HTR-8/SVneo (cell line): ENCODE results near the gene RBM33.
"Not testable (repeated sequence)": the region's sequence is repeated elsewhere in the genome, so short reads cannot be mapped to it uniquely, and the experiment has no call there.

ENCODE experiments used
- DNase-seq: peaks from one replicate; pipeline ENCODE4 v3.0.0; 2011; ENCODE audit warnings: low spot score, mixed read lengths; ENCODE audit not compliant: insufficient read length
- FAIRE-seq: peaks from 2 replicates; lab custom pipeline; 2011; peaks lifted over from hg19 to GRCh38; lab: Jason Lieb, UNC

RBM33 gene

GRCh38 chr7:155644178-155644970 is at the start of gene RBM33:
Gene RBM33, plus strand, starts transcription at chr7:155644661. Its CDS starts 216 bp downstream, at chr7:155644877.
- no peak for FAIRE-seq
- DNase-seq: peak; percentile 79

GRCh38 chr7:155594961-155595366 is 49.5 kb upstream of the RBM33 start:
- FAIRE-seq (no peak), DNase-seq (no peak)

GRCh38 chr7:155597753-155598140 is 46.7 kb upstream of the RBM33 start:
- DNase-seq: no peak
- no peak for FAIRE-seq

- DNase-seq: peak; percentile 64
- FAIRE-seq: no peak
These were observed 45.7 kb upstream of the RBM33 start for GRCh38 chr7:155598810-155599210.

- no peak for FAIRE-seq
These were observed 42.3 kb upstream of the RBM33 start for GRCh38 chr7:155602156-155602555.

GRCh38 chr7:155602750-155603149 is 41.7 kb upstream of the RBM33 start:
- FAIRE-seq (no peak), DNase-seq (no peak)

More at GRCh38 chr7:155602156-155602555, 42.3 kb upstream of the RBM33 start:
- no peak for DNase-seq

- FAIRE-seq (no peak), DNase-seq (no peak)
These were observed 41.1 kb upstream of the RBM33 start for GRCh38 chr7:155603205-155603857.

GRCh38 chr7:155603858-155604503 is 40.5 kb upstream of the RBM33 start:
- DNase-seq: no peak
- no peak for FAIRE-seq

GRCh38 chr7:155604504-155604997 is 39.9 kb upstream of the RBM33 start:
- no peak for DNase-seq
- no peak for FAIRE-seq

GRCh38 chr7:155609185-155609584 is 35.3 kb upstream of the RBM33 start:
- FAIRE-seq (no peak), DNase-seq (no peak)

- no peak for DNase-seq
- no peak for FAIRE-seq
These were observed 33.7 kb upstream of the RBM33 start for GRCh38 chr7:155610633-155611193.

- no peak for FAIRE-seq
These were observed 32.5 kb upstream of the RBM33 start for GRCh38 chr7:155611808-155612447.

GRCh38 chr7:155612658-155613057 is 31.8 kb upstream of the RBM33 start:
- FAIRE-seq: no peak
- no peak for DNase-seq

More at GRCh38 chr7:155611808-155612447, 32.5 kb upstream of the RBM33 start:
- DNase-seq: no peak

- DNase-seq, FAIRE-seq: not testable (repeated sequence)
These were observed 29.4 kb upstream of the RBM33 start for GRCh38 chr7:155615085-155615484.

- peak; percentile 34 for DNase-seq
- no peak for FAIRE-seq
These were observed 25.5 kb upstream of the RBM33 start for GRCh38 chr7:155618708-155619633.

- FAIRE-seq: no peak
These were observed 24.7 kb upstream of the RBM33 start for GRCh38 chr7:155619634-155620271.

GRCh38 chr7:155620497-155620896 is 24.0 kb upstream of the RBM33 start:
- DNase-seq (no peak), FAIRE-seq (no peak)

More at GRCh38 chr7:155619634-155620271, 24.7 kb upstream of the RBM33 start:
- DNase-seq: no peak

- DNase-seq (no peak), FAIRE-seq (no peak)
These were observed 23.0 kb upstream of the RBM33 start for GRCh38 chr7:155621418-155621980.
